Measurements from ENCODE around the gene IL15.
"Not testable (repeated sequence)": the region's sequence is repeated elsewhere in the genome, so short reads cannot be mapped to it uniquely, and the experiment has no call there.

IL15 gene

DNA sequence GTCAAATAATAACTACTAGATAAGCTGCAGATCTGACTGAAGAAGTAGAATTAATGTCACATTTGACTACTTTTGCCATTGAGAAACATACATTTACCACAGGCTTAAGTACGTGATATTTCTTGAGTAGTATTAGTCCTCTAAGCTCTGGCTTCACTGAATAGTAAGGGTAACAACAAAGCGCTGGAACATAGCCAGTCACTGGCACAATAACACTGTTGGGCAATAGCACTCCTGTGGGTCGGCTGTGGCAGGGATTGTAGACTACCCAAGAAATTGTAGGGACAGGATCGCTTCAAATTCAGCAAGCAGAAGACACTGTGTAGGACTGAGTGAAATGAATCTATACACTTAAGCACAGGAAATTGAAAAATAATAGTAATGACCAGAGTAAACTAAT lies 27.1 kb upstream of the IL15 start:
- Mint-ChIP-seq H3K27me3 (ENCODE audit: low read depth) (no peaks in the 10 kb centered on the region), H3K27ac (no peak overlapping the region), H3K4me3 (no peak overlapping the region), H3K9me3 (peaks cover 6% of the 10 kb centered on the region), H3K36me3 (ENCODE audit: low read depth) (no peaks in the 10 kb centered on the region), H3K4me1 (no peaks in the 10 kb centered on the region)
- TF ChIP-seq, protein P1, sequence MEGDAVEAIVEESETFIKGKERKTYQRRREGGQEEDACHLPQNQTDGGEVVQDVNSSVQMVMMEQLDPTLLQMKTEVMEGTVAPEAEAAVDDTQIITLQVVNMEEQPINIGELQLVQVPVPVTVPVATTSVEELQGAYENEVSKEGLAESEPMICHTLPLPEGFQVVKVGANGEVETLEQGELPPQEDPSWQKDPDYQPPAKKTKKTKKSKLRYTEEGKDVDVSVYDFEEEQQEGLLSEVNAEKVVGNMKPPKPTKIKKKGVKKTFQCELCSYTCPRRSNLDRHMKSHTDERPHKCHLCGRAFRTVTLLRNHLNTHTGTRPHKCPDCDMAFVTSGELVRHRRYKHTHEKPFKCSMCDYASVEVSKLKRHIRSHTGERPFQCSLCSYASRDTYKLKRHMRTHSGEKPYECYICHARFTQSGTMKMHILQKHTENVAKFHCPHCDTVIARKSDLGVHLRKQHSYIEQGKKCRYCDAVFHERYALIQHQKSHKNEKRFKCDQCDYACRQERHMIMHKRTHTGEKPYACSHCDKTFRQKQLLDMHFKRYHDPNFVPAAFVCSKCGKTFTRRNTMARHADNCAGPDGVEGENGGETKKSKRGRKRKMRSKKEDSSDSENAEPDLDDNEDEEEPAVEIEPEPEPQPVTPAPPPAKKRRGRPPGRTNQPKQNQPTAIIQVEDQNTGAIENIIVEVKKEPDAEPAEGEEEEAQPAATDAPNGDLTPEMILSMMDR (IDR thresholded peaks at IDR 0.05; ENCODE audit: unreplicated experiment in 3 of 3): no peak

DNA sequence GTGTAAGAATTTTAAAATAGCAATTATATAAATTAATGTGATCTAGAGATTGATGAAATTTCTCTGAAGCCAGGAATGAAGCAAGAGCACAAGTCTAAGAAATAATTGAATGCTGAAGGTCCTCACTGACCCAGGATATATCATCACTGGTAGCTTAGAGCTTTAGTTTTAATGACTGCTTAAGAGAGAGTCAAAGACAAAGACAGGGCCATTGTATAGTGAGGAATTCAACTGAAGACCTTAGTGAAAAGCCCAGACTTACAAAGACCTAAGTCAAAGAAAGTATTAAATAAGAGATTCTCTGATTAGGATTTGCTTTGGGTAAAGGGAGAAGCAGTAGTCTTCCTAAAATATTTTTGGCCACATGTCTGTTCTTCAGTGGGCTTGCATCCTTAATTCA lies 26.0 kb upstream of the IL15 start:
- Mint-ChIP-seq H3K27ac (no peak overlapping the region), H3K4me1 (no peaks in the 10 kb centered on the region), H3K9me3 (peaks cover 2% of the 10 kb centered on the region), H3K36me3 (ENCODE audit: low read depth) (no peaks in the 10 kb centered on the region), H3K27me3 (ENCODE audit: low read depth) (no peaks in the 10 kb centered on the region), H3K4me3 (no peak overlapping the region)
- TF ChIP-seq, protein P1 (IDR thresholded peaks at IDR 0.05; ENCODE audit: unreplicated experiment in 3 of 3): no peak

DNA sequence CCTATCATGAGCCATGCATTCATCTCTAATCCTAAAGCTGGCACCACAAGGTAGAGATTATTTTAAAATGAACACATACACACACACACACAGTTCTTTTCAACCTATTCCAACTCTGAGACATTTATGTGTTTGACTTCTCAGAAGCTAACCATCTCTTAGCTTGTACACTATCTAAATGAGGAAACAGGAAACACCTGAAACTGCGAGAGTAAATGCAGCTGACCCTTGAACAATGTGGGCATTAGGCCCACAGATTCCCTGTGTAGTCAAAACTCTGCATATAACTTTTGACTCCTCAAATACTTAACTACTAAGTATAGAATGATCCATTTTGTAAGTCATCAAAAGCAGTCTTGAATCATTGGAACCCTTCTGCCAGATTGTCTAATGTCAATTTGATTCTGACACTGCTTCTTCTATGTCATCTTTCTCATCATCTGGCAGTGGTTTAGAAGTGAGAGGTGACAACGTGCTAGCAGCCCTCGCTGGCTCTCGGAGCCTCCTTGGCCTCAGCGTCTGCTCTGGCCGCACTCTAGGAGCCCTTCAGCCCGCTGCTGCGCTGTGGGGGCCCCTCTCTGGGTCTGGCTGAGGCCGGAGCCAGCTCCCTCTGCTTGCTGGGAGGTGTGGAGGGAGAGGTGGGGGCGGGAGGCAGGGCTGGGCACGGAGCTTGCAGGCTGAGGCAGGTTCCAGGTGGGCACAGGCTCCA lies 21.4 kb upstream of the IL15 start:
- H3K4me3 Mint-ChIP-seq: no peak overlapping the region
- H3K36me3 Mint-ChIP-seq (ENCODE audit: low read depth): no peaks in the 10 kb centered on the region

DNA sequence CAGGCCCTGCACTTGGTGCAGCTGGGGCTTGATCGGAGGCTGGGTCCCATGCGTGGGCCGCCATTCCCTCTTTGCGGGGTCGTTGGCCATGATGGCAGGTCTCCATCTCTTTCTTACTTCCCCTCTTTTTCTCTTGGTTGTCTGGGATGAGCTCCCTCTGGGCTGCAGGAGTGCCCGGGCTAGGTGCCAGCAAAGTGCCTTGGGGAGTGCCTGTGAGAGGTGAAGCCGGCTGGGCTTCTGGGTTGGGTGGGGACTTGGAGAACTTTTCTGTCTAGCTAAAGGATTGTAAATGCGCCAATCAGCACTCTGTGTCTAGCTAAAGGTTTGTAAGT lies 20.8 kb upstream of the IL15 start:
- not testable (repeated sequence) for H3K4me3 Mint-ChIP-seq; H3K27me3 Mint-ChIP-seq (ENCODE audit: low read depth); H3K9me3 Mint-ChIP-seq; H3K36me3 Mint-ChIP-seq (ENCODE audit: low read depth); H3K27ac Mint-ChIP-seq; H3K4me1 Mint-ChIP-seq

More for the DNA sequence above, 21.4 kb upstream of the IL15 start:
- H3K27ac Mint-ChIP-seq: no peak overlapping the region
- peaks cover 4% of the 10 kb centered on the region for H3K27me3 Mint-ChIP-seq (ENCODE audit: low read depth)
- TF ChIP-seq, protein P1 (IDR thresholded peaks at IDR 0.05; ENCODE audit: unreplicated experiment in 3 of 3): no peak
- no peaks in the 10 kb centered on the region for H3K4me1 Mint-ChIP-seq
- H3K9me3 Mint-ChIP-seq: peaks cover 9% of the 10 kb centered on the region

DNA sequence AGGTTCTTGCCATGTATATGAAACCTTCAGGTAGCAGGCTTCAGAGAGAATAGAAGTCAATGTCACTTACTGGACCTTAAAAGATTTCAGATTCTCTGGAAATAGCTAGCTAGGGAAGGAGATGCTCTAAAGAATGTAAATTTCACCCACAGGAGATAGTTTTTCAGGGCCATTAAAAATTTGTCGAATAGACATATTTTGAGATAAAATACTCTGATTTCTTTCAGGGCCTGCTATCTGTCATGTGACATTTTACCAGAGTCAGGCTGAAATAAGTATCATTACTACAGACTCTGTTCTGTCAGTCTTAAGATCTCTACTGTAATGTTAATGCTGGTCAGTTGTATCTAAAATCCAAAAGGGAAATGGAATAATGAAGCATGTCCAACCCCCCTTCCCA lies 15.7 kb upstream of the IL15 start:
- no peaks in the 10 kb centered on the region for H3K36me3 Mint-ChIP-seq (ENCODE audit: low read depth)
- H3K27me3 Mint-ChIP-seq (ENCODE audit: low read depth): peaks cover 4% of the 10 kb centered on the region
- H3K4me3 Mint-ChIP-seq: no peak overlapping the region
- TF ChIP-seq, protein P1 (IDR thresholded peaks at IDR 0.05; ENCODE audit: unreplicated experiment in 3 of 3): no peak
- peaks cover 6% of the 10 kb centered on the region for H3K9me3 Mint-ChIP-seq
- no peaks in the 10 kb centered on the region for H3K4me1 Mint-ChIP-seq
- H3K27ac Mint-ChIP-seq: no peak overlapping the region

DNA sequence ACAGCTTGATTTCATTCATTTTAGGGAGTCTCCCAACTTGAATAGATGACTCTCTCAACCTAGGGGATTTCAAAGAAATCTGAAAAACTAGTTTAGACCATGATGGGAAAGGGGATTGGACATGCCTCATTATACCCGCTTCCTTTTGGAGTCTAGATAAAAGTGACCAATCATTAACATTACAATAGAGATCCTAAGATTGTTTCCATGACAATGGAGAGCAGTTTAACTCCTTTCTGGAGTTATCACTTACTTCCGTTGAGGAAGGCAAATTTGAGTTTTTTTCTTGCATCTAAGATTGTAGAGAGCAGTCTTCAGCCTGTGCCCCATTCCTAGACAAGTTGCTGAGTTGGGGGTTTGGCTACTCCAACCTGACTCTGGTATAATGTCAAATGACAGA lies 11.4 kb upstream of the IL15 start:
- TF ChIP-seq, protein P1 (IDR thresholded peaks at IDR 0.05; ENCODE audit: unreplicated experiment in 3 of 3): no peak
- no peaks in the 10 kb centered on the region for H3K9me3 Mint-ChIP-seq
- H3K27ac Mint-ChIP-seq: no peak overlapping the region
- no peaks in the 10 kb centered on the region for H3K4me1 Mint-ChIP-seq
- H3K4me3 Mint-ChIP-seq: no peak overlapping the region
- H3K36me3 Mint-ChIP-seq (ENCODE audit: low read depth): no peaks in the 10 kb centered on the region
- H3K27me3 Mint-ChIP-seq (ENCODE audit: low read depth): no peaks in the 10 kb centered on the region
